GM23248 (cell line): Measurements from ENCODE around the gene CEACAM3.

Experiments used
- EZH2 ChIP-seq: fragments of 200-600 bp; sonication (generic); IDR thresholded peaks from 2 replicates; pipeline ENCODE4 v1.6.1; 2018; ENCODE audit warnings: antibody characterized with exemption, mild to moderate bottlenecking; ENCODE audit not compliant: insufficient read depth, poor library complexity, severe bottlenecking
- EZH2phosphoT487 ChIP-seq: fragments of 200-600 bp; sonication (generic); IDR thresholded peaks from 2 replicates; pipeline ENCODE4 v1.6.1; 2018; ENCODE audit warnings: antibody characterized with exemption, moderate library complexity, mild to moderate bottlenecking, low read depth; ENCODE audit not compliant: insufficient read depth

- TF ChIP-seq EZH2 (no peak), EZH2phosphoT487 (no peak)
Measured at GRCh38 chr19:41784312-41784711, 12.1 kb upstream of the CEACAM3 start.
